ENCODE measurements around the gene NPPC. TPM values are rescaled to one million over a fixed set of nuclear protein-coding genes. Genes with fewer than 3 reads are reported as not detected.

NPPC gene
- polyA plus RNA-seq, 1 experiment: not detected

- H3K27ac ChIP-seq (ENCODE audit: low read depth, low read length): no peak overlapping the region
- TF ChIP-seq CTCF (IDR thresholded peaks at IDR 0.05; ENCODE audit: low read depth, low read length): no peak
- DNase-seq (ENCODE audit: low read depth, low spot score): no peak
- peaks cover 11% of the 10 kb centered on the region for H3K27me3 ChIP-seq (ENCODE audit: control insufficient read depth, insufficient read depth, low read length)
- no peaks in the 10 kb centered on the region for H3K9me3 ChIP-seq (ENCODE audit: control insufficient read depth, insufficient read depth, low read length)
- H3K4me3 ChIP-seq (ENCODE audit: low read depth, low read length): no peak overlapping the region
- POLR2A ChIA-PET: no interaction called here
- CTCF ChIA-PET: interaction anchor here (0.7 to 3.8 kb wide), 7 partner anchors 23 to 639 kb away, joined by 3 to 30 read pairs (median 5); no protein-coding TSS in a partner anchor
Measured at GRCh38 chr2:231907765-231908164, 18.4 kb downstream of the NPPC start.

DNA sequence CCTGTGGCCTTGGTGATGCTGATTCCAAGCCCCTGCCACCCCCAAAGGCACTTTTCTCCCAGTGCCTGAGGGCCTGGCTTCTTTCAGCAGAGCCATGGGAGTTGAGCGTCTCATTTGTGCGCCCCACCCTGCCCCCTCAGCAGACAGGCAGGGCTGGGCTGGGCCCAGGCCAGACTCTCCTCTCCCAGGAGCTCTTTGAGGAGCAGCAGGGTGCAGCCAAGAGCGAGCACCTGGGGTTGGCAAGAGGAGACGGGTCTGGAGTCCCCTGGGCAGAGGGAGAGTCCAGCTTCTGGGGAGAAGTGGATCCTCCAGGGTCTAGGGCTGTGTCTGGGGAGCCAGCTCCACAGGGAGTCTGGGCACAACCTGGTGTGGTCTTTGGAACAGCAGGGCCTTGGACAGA is 21.2 kb downstream of the NPPC start:
- ChIA-PET CTCF (interaction anchor here (0.7 to 3.8 kb wide), 8 partner anchors 237 to 536 kb away, joined by 3 to 30 read pairs (median 3); no protein-coding TSS in a partner anchor), POLR2A (no interaction called here)
- no peaks in the 10 kb centered on the region for H3K9me3 ChIP-seq (ENCODE audit: control insufficient read depth, insufficient read depth, low read length)
- H3K27ac ChIP-seq (ENCODE audit: low read depth, low read length): no peak overlapping the region
- no peak for TF ChIP-seq CTCF (IDR thresholded peaks at IDR 0.05; ENCODE audit: low read depth, low read length)
- no peak overlapping the region for H3K4me3 ChIP-seq (ENCODE audit: low read depth, low read length)
- no peak for DNase-seq (ENCODE audit: low read depth, low spot score)
- H3K27me3 ChIP-seq (ENCODE audit: control insufficient read depth, insufficient read depth, low read length): peaks cover 18% of the 10 kb centered on the region

DNA sequence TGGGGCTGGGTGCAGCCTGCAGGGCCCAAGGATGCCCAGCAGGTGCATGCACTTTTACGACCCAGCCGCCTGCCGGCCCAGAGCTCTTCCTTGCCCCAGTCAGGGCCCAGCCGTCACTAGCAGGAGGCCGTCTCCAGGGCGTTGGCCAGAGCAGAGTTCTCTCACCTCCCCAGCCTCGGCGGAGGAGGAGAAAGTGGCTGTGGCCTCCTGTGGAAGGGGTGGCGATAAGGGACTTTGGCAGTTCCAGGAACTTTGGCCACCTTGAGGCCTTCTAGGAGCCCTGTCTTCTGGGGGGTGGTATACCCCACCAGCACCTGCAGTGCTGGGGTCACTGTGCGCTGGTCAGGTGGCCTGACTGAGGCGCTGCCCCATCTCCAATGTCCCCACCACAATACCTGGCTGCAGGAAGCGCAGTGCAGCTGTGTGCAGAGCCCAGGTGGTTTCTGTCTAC is 22.0 kb downstream of the NPPC start:
- CTCF ChIA-PET: interaction anchor here (0.6 to 2.0 kb wide), 2 partner anchors 460 to 535 kb away, joined by 4 to 7 read pairs; no protein-coding TSS in a partner anchor

DNA sequence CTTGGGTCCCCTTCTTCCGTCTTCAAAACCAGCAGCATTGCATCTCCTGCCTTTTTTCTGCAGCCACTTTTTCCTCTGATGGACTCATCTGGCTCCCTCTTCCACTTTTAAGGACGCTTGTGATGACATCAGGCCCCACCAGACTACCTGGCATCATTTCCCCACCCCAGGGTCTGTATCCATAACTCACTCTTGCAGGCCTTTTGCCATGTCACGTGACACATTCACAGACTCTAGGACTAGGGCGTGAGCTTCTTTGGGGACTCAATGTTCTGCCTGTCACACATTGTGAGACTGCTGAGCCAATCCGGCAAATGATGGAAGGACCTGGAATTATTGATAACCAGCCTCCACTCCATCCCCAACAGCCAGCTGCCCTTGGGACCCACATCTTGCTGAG is 23.6 kb downstream of the NPPC start:
- ChIA-PET CTCF (interaction anchor here (0.6 to 4.6 kb wide), 6 partner anchors 20 to 538 kb away, joined by 3 to 36 read pairs (median 4); no protein-coding TSS in a partner anchor), POLR2A (no interaction called here)
- Histone ChIP-seq H3K4me3 (ENCODE audit: low read depth, low read length) (no peak overlapping the region), H3K27me3 (ENCODE audit: control insufficient read depth, insufficient read depth, low read length) (peaks cover 18% of the 10 kb centered on the region), H3K27ac (ENCODE audit: low read depth, low read length) (no peak overlapping the region), H3K9me3 (ENCODE audit: control insufficient read depth, insufficient read depth, low read length) (no peaks in the 10 kb centered on the region)
- TF ChIP-seq CTCF (IDR thresholded peaks at IDR 0.05; ENCODE audit: low read depth, low read length): no peak
- DNase-seq (ENCODE audit: low read depth, low spot score): no peak

More for the DNA sequence above, 22.0 kb downstream of the NPPC start:
- Histone ChIP-seq H3K9me3 (ENCODE audit: control insufficient read depth, insufficient read depth, low read length) (no peaks in the 10 kb centered on the region), H3K27me3 (ENCODE audit: control insufficient read depth, insufficient read depth, low read length) (peaks cover 18% of the 10 kb centered on the region), H3K4me3 (ENCODE audit: low read depth, low read length) (no peak overlapping the region), H3K27ac (ENCODE audit: low read depth, low read length) (no peak overlapping the region)
- DNase-seq (ENCODE audit: low read depth, low spot score): no peak
- no peak for TF ChIP-seq CTCF (IDR thresholded peaks at IDR 0.05; ENCODE audit: low read depth, low read length)
- POLR2A ChIA-PET: no interaction called here

DNA sequence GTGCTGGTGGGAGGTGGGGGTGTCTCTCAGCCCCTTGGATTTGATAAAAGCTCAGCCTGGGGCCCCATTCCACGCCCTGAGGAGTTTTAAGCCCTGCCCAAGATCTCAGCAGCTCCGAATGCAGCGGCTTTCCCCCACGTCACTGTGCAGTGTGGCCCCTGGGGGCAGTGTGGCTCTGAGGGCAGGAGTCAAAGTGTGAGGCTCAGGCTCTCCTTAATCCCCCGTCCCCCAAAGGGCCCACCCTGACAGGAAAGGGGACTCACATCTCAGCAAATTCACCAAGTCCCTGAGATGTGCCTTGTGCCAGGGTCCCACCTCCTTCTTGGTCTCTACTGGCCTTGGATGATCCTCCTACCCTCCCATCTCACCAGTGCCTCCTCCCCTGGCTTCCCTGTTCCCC is 25.2 kb downstream of the NPPC start:
- no peak for DNase-seq (ENCODE audit: low read depth, low spot score)
- ChIA-PET CTCF (interaction anchor here (0.5 to 4.6 kb wide), 40 partner anchors 8 to 1879 kb away, joined by 3 to 36 read pairs (median 3); no protein-coding TSS in a partner anchor), POLR2A (no interaction called here)
- H3K27ac ChIP-seq (ENCODE audit: low read depth, low read length): no peak overlapping the region
- peaks cover 20% of the 10 kb centered on the region for H3K27me3 ChIP-seq (ENCODE audit: control insufficient read depth, insufficient read depth, low read length)
- no peak for TF ChIP-seq CTCF (IDR thresholded peaks at IDR 0.05; ENCODE audit: low read depth, low read length)
- H3K4me3 ChIP-seq (ENCODE audit: low read depth, low read length): no peak overlapping the region
- H3K9me3 ChIP-seq (ENCODE audit: control insufficient read depth, insufficient read depth, low read length): no peaks in the 10 kb centered on the region
